GM04503 (cell line): ENCODE results near the gene RNF144B.
"Not testable (repeated sequence)": the region's sequence is repeated elsewhere in the genome, so short reads cannot be mapped to it uniquely, and the experiment has no call there.

Experiments
- DNase-seq: peaks from one replicate; pipeline ENCODE4 v3.0.0-alpha.2; 2012; ENCODE audit warnings: low read depth

The RNF144B gene

DNA sequence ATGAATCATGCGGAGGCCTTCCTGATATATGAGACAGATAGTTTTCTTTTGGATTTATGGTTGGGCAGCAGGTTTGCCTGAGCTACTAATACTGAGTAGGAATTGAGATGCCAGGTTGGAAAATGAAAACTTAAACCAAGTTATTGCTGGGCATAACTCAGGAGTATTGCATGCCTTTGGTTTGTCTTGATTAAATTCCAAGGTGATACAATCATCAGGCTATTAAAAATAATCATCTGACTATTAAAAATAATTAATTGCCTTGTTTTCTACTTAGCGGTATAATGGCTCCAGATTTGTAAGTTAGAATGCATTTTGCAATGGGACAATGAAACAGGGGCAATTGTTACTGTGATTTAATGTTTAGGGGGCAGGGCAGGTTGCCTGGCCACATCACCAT is 15.5 kb upstream of the RNF144B start:
- DNase-seq = no peak

DNA sequence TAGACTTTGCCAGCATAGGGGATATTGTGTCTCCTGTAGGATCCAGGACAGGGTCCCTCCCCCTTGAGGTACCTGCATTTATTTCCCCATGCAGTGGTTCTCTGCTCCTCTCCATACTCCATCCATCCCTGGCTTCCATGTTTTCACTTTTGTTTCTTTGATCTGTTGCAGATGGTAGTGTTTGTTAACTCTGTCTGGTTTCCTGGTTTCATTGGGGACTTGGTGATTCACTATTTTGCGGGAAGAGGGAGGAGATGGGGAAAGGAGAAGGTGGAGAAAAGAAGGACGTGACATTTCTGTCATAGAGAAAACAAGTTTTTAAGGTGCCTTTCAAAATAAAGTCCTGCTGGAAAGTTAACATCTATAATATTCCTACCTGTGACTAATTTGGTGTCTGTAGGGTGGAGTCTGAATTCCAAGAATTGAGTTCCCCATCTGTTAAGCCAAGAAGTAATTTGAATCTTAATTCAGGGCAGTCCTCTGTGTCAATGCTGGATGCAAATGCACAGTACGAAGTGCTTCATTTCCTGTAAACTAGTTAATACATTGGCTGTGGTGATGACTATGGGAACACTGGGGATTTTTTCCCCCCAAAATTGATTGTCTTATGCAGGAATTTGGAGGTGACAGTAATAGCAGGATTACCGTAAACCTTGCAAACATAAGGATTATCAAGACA is 6.9 kb upstream of the RNF144B start:
- no peak for DNase-seq

- DNase-seq = no peak
Observed at GRCh38 chr6:18380851-18381250, 6.3 kb upstream of the RNF144B start.

GRCh38 chr6:18383441-18383840 is 3.7 kb upstream of the RNF144B start:
- no peak for DNase-seq

DNA sequence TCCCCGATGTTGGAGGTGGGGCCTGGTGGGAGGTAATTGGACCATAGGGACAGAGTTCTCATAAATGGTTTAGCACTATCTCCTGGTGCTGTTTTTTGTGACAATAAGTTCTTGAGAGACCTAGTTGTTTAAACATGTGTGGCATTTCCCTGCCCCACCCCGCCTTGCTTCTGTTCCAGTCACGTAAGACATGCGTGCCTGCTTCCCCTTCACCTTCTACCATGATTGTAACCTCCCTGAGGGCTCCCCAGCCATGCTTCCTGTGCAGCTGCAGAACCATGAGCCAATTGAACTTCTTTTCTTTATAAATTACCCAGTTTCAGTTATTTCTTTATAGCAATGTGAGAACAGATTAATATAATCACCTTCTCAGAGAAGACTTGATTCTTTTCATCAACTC is 2.5 kb upstream of the RNF144B start:
- no peak for DNase-seq

GRCh38 chr6:18386298-18386976 is 713 bp upstream of the RNF144B start:
- DNase-seq = peak; percentile 31

- DNase-seq = no peak
Observed at GRCh38 chr6:18388271-18388670, 1.1 kb downstream of the RNF144B start.

DNA sequence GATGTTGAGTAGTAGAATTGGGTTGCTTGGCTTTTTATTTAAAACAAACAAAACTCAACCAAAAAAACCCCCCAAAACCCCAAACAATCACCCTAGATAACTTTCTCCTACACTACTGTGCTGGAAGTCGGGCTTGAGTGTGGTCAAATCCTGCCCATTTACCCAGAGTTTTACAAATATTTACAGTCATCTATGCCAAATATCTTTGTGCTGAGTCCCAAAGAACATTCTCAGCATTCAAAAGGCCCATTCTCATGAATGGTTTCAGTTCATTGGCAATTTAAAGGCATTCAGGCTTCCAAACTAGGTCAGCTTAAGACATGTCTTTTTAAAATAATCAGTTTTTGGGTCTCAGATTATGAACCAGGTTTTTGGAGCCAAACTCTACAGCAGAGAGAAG is 1.8 kb downstream of the RNF144B start:
- peak; percentile 77 for DNase-seq

DNA sequence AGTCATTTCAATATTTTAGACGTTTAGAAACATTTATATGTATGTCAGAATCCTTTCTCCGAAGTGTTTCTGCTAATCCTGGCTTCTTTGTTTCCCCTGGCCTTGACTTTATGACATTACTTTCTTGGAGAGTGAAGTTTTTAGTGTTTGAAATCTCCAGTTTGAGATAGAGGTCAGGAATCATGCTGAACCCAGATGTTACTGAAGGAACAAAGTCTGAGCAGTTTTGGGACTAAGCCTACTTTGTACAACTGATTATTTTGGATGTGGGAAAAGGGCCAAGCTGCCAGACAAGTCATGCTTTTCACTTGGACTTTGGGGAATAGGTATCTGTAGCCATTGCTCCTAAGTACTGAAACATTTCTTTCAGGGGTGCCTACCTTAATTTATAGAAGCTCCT is 2.3 kb downstream of the RNF144B start:
- DNase-seq = peak; percentile 58

DNA sequence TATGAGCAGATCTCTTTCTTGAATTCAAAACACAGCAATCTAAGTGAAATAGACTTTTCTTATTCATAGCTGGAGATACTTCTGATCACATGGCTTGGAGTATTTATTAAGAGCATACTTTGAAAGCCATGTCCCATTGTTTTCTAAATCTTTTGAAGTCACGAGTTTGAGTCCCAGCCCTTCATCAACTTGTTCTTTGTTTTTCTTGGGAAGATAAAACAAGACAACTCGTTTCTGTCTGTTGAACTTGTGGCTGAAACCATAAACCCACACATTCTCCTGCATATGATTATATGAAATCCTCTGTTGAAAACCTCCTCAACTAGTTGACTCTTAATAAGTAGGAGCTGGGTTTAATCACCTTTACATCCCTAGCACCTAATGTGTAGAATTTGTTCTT is 3.3 kb downstream of the RNF144B start:
- no peak for DNase-seq

- no peak for DNase-seq
Observed at GRCh38 chr6:18391023-18391422, 3.9 kb downstream of the RNF144B start.

DNA sequence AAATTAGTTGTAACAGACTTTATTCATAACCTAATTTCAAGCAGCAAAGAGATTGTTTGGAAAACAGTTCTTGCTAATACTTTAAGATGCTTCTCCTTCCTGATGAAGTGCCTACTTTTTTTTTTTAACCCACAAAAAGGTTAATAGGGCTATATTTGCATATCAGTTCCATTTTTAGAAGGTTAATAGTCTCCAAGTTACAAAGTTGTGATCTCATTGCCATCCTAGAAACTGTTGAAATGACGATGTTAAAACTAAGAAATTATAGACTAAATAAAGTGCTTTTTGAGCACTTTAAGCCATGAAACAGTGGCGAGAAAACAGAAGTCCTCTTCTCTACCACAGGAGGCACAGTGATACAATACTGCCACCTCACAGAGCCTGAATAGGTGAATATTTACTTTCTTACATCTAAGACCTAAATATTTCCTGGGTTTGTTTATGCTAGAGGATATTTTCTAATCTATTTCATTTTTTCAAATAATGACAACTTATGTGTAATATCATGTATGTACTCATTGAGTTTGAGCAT is 5.3 kb downstream of the RNF144B start:
- no peak for DNase-seq

DNA sequence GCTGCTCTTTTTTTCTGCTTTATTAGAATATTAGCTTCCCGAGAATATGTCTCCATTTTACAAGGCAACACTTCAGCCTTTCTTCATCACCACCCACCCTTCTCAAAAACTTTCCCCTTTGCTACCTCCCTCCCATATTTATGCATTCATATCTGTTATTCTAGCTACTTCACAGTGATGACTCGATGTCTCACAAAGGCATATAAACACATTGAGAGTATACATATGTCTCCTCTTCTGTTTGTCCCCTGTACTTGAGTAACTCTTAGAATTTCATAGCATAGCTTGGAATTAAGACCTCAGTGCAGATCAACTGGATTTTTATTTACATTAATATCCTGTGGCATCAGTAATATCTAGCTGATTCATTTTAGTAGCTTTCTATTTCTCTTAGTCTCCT is 6.5 kb downstream of the RNF144B start:
- DNase-seq = no peak

- no peak for DNase-seq
Observed at GRCh38 chr6:18395177-18395855, 8.2 kb downstream of the RNF144B start.

DNA sequence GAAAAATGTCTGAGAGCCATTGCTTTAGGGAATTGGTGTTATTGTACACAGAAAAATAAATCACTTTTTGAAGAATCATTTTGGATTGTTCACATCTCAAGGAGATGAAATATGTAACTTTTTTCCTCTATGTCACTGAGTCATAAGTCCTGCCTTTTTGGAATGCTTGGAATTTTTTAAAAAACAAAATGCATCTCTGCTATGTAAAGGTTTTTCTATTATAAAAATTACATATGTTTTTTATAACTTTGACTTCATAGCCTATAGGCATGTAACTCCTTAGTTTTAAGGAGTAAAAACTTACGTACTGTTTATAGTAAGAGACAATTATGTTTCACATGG is 8.7 kb downstream of the RNF144B start:
- no peak for DNase-seq

DNA sequence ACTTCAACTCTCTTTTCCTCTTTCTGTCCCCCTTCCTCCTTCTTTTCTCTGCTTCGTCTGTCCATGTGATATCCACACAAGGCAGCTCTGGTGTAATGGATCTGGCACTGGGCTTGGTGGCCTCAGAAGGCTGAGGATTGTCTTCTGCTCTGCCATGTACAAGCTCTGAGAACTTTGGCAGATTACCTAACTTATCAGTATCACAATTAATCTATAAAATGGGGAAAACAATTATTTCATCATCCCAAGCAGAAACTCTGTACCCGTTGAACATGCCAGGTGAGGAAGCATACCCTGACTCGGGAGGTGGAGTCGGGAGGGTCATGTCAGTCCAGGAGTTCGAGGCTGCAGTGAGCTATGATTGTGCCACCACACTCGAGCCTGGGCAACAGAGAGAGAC is 10.6 kb downstream of the RNF144B start:
- no peak for DNase-seq

- DNase-seq = not testable (repeated sequence)
Observed at GRCh38 chr6:18398225-18398624, 11.1 kb downstream of the RNF144B start.

- DNase-seq = no peak
Observed at GRCh38 chr6:18400831-18401446, 13.8 kb downstream of the RNF144B start.

DNA sequence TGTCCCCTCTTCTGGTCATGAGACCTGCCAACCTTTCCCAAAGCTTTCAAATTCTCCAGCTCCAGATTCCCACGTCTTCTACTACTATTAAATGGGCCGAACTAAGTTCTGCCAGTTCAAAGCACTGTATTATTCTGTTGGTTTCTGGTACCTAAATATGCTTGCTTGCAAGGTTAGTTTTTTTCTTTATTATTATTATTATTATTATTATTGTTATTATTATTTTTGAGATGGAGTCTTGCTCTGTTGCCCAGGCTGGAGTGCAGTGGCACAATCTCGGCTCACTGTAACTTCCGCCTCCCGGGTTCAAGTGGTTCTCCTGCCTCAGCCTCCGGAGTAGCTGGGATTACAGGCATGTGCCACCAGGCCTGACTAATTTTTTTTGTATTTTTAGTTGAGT is 17.8 kb downstream of the RNF144B start:
- DNase-seq = not testable (repeated sequence)

- DNase-seq = peak; percentile 92
Observed at GRCh38 chr6:18405477-18406293, 18.5 kb downstream of the RNF144B start.

DNA sequence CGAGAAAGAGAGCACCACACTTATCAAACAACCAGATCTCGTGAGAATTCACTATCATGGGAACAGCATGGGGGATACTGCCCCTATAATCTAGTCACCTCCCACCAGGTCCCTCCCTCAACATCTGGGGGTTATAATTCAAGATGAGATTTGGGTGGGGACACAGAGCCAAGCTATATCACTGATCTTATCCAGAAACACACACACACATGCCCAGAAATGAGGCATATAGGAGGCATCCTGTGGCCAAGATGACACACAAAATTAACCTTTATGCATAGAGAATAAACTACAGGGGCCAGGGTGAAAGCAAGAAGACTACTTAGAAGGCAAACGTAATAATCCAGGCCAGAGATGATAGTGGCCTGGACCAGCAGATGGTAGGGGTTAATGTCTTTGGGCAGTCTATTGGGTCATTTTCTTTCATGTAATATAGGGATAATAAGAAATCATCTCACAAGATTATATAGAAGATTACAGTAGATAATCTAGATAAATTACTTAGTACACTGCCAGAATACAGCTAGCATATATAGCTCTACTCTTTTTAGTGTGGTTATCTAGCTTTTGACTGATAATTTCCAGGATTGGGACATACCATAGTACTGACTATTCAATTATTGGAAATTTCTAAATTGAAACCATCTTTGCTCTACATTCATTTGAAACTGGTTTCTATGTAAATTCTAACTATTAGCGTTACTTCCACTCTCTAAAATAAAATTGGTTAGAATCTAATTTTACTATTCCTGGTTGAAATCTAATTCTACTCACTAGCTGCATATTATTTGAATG is 20.0 kb downstream of the RNF144B start:
- DNase-seq = no peak
